GM21367 (cell line): Measurements from ENCODE around the gene MIOS.
"Not testable (repeated sequence)": the region's sequence is repeated elsewhere in the genome, so short reads cannot be mapped to it uniquely, and the experiment has no call there.

Experiments
- ATAC-seq: cut with Tn5 transposase; IDR thresholded peaks from one replicate; pipeline ENCODE4 v1.9.1; 2021; ENCODE audit not compliant: unreplicated experiment

Gene MIOS

DNA sequence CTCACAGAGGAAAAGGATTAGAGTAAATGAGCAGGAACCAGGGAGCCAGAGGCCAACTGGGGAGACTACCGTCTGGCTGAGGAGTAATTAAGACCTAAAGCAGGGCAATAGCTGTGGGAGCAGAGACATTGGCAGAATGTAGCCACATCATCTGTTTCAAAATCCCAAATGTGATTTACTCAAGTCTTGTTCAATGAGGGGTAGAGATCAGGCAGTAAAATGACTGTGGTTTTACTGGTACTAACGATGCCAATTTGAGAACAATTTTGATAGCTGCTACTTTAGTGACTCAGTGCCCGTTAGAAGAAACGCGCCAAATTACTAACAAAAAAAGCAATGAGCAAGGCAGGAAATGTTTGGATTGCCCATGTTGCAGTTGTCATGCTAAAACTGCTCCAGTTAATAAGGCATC lies 12.7 kb upstream of the MIOS start:
- ATAC-seq, result no peak

GRCh38 chr7:7554649-7555575 lies 11.8 kb upstream of the MIOS start:
- no peak for ATAC-seq

DNA sequence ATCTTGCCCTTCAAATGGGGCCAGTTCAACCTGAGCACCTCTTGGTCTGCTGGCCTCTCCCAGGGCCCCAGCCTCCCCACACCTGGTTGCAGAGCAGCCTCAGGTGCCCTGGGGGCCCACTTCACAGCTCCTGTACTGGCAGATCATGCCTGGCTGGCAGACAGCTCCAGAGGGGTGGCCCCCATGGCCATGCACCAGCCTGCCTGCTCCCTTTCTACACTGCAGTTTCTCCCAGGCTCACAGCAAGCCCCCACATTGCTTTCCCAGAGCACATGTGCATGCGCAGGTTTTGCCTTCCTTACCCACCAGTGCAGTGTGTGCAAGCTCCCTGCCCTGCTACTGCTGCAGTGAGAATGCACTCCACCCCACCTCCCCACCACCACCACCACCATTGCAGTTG lies 9.8 kb upstream of the MIOS start:
- no peak for ATAC-seq

DNA sequence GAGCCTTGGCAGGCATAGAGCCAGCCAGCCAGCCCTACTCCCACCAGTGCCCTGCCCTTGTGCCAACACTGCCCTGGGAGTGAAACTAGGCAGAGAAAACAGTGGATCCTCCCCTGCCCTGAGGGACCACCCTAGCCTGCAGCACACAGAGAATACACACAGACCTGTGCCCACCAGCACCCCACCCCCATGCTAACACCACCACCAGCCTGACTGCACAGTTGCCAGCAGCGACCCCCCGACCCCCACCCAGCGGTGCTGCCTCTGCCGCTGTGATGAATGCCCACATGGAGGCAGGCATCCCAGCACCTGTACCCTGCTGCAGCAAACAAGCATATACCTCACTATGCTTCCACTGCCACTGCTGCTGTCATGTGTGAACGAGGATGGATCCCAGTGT lies 9.4 kb upstream of the MIOS start:
- no peak for ATAC-seq

- not testable (repeated sequence) for ATAC-seq
Measured at GRCh38 chr7:7561591-7561990, 5.1 kb upstream of the MIOS start.

GRCh38 chr7:7562736-7563135 lies 3.9 kb upstream of the MIOS start:
- ATAC-seq, result no peak

- ATAC-seq, result no peak
Measured at GRCh38 chr7:7563269-7563668, 3.4 kb upstream of the MIOS start.

- no peak for ATAC-seq
Measured at GRCh38 chr7:7563813-7564212, 2.9 kb upstream of the MIOS start.

GRCh38 chr7:7564323-7564780 lies 2.3 kb upstream of the MIOS start:
- no peak for ATAC-seq

- no peak for ATAC-seq
Measured at GRCh38 chr7:7565018-7565680, 1.5 kb upstream of the MIOS start.

- peak; percentile 2 for ATAC-seq
Measured at GRCh38 chr7:7565746-7566650, 686 bp upstream of the MIOS start.

- no peak for ATAC-seq
Measured at GRCh38 chr7:7567898-7568531, 1.3 kb downstream of the MIOS start.

DNA sequence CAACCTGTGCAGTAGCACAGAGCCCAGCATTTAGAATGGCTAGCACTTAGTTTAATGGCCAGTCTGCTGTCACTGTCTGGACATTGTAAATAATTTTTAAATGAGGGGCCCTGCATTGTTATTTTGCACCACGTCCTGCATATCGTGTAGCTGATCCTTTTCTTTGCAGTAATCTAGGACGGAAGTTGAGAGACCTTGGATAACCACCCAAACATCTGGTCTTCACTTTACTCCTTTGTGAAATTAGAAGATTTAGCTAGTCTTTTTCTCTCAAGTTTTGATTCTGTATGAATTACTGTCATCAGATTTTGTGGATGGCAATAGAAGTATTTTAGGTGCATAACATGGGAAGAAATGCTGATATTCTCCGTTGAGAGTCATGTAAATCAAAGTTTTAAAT lies 1.9 kb downstream of the MIOS start:
- ATAC-seq, result no peak

DNA sequence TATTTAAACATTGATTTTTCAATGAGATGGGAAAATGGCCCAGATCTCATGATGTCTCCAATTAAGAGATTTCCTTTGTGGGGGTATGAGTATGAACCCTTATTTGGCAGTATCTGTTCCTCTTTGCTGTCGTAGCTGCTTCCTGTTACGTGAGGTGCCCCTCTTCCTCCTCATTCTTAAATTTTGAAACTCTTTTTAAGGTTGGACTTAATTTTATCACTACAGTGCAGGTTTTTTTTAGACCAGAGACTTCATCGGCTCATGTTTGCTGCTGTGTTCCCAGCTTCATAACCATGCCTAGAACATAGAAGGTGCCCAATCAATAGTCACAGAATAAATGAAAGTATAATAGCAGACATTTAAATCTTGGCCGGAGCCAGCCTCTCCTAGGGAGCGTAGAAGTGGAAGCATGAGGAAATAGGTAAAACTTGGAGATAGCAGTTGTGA lies 2.4 kb downstream of the MIOS start:
- peak; percentile 40 for ATAC-seq

DNA sequence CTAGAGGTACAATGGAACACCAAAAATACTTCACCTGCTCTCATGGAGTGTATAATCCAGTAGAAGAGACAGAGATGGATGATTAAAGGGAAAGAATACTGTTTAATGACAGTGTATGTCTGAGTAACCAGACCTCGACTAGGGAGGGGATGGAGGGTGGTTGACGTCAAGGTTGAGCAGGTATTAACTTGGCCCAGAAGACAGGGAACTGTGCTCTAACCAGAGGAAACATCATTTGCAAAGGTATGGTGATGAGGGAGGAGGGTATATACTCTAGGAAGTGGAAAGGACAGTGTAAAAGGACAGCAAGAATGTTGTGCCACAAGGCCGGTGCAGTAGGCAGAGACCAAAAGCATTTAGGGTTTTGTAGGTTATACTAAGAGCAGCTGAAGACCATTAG lies 2.9 kb downstream of the MIOS start:
- peak; percentile 18 for ATAC-seq

DNA sequence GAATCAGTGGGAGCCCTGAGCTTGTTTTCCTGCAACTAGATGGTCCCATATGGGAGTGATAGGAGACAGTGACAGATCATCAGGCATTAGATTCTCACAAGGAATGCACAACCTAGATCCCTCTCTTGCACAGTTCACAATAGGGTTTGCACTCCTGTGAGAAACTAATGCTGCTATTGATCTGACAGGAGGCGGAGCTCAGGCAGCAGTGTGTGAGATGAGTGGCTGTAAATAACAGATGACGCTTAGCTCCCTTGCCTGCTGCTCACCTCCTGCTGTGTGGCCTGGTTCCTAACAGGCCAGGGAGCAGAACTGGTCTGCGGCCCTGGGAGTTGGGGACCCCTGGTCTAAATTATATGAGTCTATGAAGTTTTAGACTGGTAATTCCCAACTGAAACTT lies 3.9 kb downstream of the MIOS start:
- no peak for ATAC-seq

DNA sequence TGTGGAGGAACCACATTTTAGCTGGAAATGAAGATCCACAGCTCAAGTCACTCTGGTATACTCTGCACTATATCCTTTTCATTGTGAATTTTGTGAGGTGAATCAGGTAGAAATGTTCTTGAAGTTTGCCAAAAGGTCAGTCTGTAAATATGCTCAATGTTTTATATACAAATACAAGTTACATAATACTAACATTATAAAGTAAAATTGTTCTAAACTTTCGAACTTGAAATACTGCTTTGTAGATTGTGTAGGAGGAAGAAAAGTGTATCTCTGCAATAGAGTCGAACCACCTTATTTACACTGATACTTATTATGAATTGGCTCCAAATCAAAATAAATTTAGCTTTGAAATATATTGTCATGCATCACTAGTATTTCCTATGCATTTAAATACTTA lies 7.0 kb downstream of the MIOS start:
- no peak for ATAC-seq

GRCh38 chr7:7576344-7576743 lies 9.7 kb downstream of the MIOS start:
- no peak for ATAC-seq

DNA sequence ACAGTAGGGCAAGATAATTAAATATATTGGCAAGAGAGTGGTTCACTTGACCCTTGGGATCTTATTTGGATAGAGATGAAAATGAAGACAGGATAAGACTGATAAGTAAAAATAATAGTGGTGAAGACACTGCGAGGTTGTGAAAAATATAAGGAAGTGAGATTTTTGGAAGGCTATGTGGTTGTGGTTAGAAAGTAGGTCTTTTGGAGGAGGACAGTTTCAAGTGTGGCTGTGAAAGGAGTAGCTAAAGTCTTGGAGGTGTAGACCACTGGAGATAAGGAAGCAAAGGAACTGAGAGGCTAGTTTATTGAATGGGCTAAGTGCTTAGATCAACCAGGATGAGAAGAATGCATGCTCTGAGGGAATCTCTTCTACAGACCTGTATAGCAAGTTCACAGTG lies 11.2 kb downstream of the MIOS start:
- ATAC-seq, result peak; percentile 59

GRCh38 chr7:7579638-7580037 lies 13.0 kb downstream of the MIOS start:
- no peak for ATAC-seq
